LNCaP clone FGC (cell line): ENCODE data around the gene CEP131.

Source experiments
- DNase-seq: peaks from one replicate; pipeline ENCODE4 v3.0.0-alpha.2; 2011; ENCODE audit warnings: low read depth
- H3K4me3 ChIP-seq: 2 replicates; pipeline ENCODE4 v1.5.1; 2011; ENCODE audit warnings: mild to moderate bottlenecking, low read depth, low read length, control low read depth
- CTCF ChIP-seq: IDR thresholded peaks from 2 replicates; pipeline ENCODE4 v1.5.1; 2012; ENCODE audit warnings: mild to moderate bottlenecking; ENCODE audit not compliant: control insufficient read depth, insufficient read depth; ENCODE audit errors: extremely low read depth

Gene CEP131

GRCh38 chr17:81197409-81197795 lies 25.4 kb downstream of the CEP131 start:
- no peak overlapping the region for H3K4me3 ChIP-seq
- DNase-seq, result no peak
- no peak for TF ChIP-seq CTCF

GRCh38 chr17:81196505-81197408 lies 26.0 kb downstream of the CEP131 start:
- DNase-seq, result no peak
- TF ChIP-seq CTCF, result no peak
- no peak overlapping the region for H3K4me3 ChIP-seq

GRCh38 chr17:81195941-81196495 lies 26.7 kb downstream of the CEP131 start:
- no peak overlapping the region for H3K4me3 ChIP-seq
- no peak for DNase-seq
- TF ChIP-seq CTCF, result no peak

GRCh38 chr17:81194941-81195901 lies 27.5 kb downstream of the CEP131 start:
- TF ChIP-seq CTCF, result no peak

GRCh38 chr17:81194225-81194760 lies 28.5 kb downstream of the CEP131 start:
- DNase-seq, result no peak
- no peak overlapping the region for H3K4me3 ChIP-seq
- TF ChIP-seq CTCF, result no peak

More at GRCh38 chr17:81194941-81195901, 27.5 kb downstream of the CEP131 start:
- DNase-seq, result no peak
- H3K4me3 ChIP-seq, result no peak overlapping the region

- no peak for DNase-seq
- TF ChIP-seq CTCF, result no peak
- H3K4me3 ChIP-seq, result no peak overlapping the region
These were observed 29.1 kb downstream of the CEP131 start for GRCh38 chr17:81193470-81194224.
